AG04449 (cell line): ENCODE measurements around the gene FAM89B.

ENCODE experiments used
- CTCF ChIA-PET: fragments of 350-600 bp; formaldehyde crosslinking; extraction: SDS; loops from one replicate; lab custom pipeline; 2021; ENCODE audit warnings: antibody characterized with exemption; lab: Yijun Ruan, JAX
- POLR2A ChIA-PET: fragments of 400-600, 350-600 bp; formaldehyde crosslinking; extraction: SDS; loops from one replicate; lab custom pipeline; 2020; ENCODE audit warnings: antibody characterized with exemption, inconsistent platforms; lab: Yijun Ruan, JAX
- DNase-seq: peaks from one replicate; pipeline ENCODE4 v3.0.0-alpha.2; 2010; ENCODE audit warnings: low read depth, low spot score
- H3K4me3 ChIP-seq: 2 replicates; pipeline ENCODE4 v1.5.1; 2011; ENCODE audit warnings: low read depth, mild to moderate bottlenecking, control low read depth, low read length
- CTCF ChIP-seq: IDR thresholded peaks from one replicate; pipeline ENCODE4 v1.5.1; 2011; ENCODE audit warnings: mild to moderate bottlenecking, moderate library complexity, low read length, control low read depth, inconsistent platforms; ENCODE audit not compliant: insufficient read depth; ENCODE audit errors: missing control alignments

The FAM89B gene

GRCh38 chr11:65525546-65526480 lies 46.5 kb upstream of the FAM89B start:
- DNase-seq, result no peak
- TF ChIP-seq CTCF, result no peak
- CTCF ChIA-PET, result interaction anchor here (0.5 to 4.4 kb wide), 11 partner anchors 11 to 258 kb away, joined by 3 to 35 read pairs (median 3); no protein-coding TSS in a partner anchor
- peak overlapping the region; percentile 85 for H3K4me3 ChIP-seq
- POLR2A ChIA-PET, result interaction anchor here (1.2 to 2.2 kb wide), 9 partner anchors 10 to 103 kb away, joined by 3 to 8 read pairs (median 6); partner anchors contain the start of genes MALAT1 and NEAT1

GRCh38 chr11:65526744-65527143 lies 45.6 kb upstream of the FAM89B start:
- ChIA-PET CTCF (interaction anchor here (0.9 to 4.4 kb wide), 5 partner anchors 14 to 110 kb away, joined by 3 to 35 read pairs (median 3); no protein-coding TSS in a partner anchor), POLR2A (interaction anchor here (2.2 kb wide), 1 partner anchor 14 kb away, joined by 7 read pairs; no protein-coding TSS in a partner anchor)
- TF ChIP-seq CTCF, result no peak
- H3K4me3 ChIP-seq, result peak overlapping the region; percentile 85
- no peak for DNase-seq

- no peak for DNase-seq
- no peak overlapping the region for H3K4me3 ChIP-seq
- no peak for TF ChIP-seq CTCF
- ChIA-PET CTCF (interaction anchor here (1.2 to 5.6 kb wide), 3 partner anchors 13 to 65 kb away, joined by 3 to 65 read pairs (median 9); no protein-coding TSS in a partner anchor), POLR2A (interaction anchor here (0.7 to 1.3 kb wide), 3 partner anchors 10 to 44 kb away, joined by 3 to 5 read pairs (median 3); no protein-coding TSS in a partner anchor)
Measured at GRCh38 chr11:65528819-65529350, 43.5 kb upstream of the FAM89B start.

GRCh38 chr11:65529475-65530156 lies 42.7 kb upstream of the FAM89B start:
- no peak for DNase-seq
- no peak overlapping the region for H3K4me3 ChIP-seq
- CTCF ChIA-PET, result interaction anchor here (0.8 to 5.6 kb wide), 4 partner anchors 9 to 86 kb away, joined by 3 to 65 read pairs (median 6); partner anchors contain the start of gene PCNX3
- POLR2A ChIA-PET, result interaction anchor here (0.5 to 1.3 kb wide), 5 partner anchors 9 to 115 kb away, joined by 3 to 5 read pairs (median 3); no protein-coding TSS in a partner anchor
- no peak for TF ChIP-seq CTCF

- POLR2A ChIA-PET, result interaction anchor here (0.5 to 1.3 kb wide), 4 partner anchors 9 to 115 kb away, joined by 3 to 5 read pairs (median 4); no protein-coding TSS in a partner anchor
- CTCF ChIA-PET, result interaction anchor here (0.8 to 5.6 kb wide), 5 partner anchors 9 to 85 kb away, joined by 3 to 65 read pairs (median 3); partner anchors contain the start of gene PCNX3
Measured at GRCh38 chr11:65530157-65530496, 42.2 kb upstream of the FAM89B start.

More at GRCh38 chr11:65530157-65530496, 42.2 kb upstream of the FAM89B start:
- H3K4me3 ChIP-seq, result no peak overlapping the region
- no peak for DNase-seq
- peak; percentile 29 for TF ChIP-seq CTCF
